ENCODE data around the gene ZNF638.

DNA sequence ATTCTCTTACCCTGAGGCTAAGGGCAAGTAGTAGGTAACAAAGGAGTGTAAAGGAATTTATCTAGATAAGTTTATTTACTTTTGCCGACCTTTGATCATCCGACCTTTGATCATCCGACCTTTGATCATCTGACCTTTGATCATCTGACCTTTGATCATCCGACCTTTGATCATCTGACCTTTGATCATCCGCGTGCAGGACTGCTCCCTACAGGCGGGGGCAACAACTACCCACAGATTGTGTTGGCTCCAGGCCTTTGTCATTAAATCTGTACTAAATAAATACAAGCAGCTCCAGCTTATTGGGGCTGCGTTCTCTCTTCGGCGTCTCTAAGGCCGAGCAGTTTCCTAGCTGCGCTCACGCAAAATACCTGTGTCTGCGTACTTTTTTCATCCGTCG, 56.6 kb downstream of the ZNF638 start:
- TF ChIP-seq, protein P1, sequence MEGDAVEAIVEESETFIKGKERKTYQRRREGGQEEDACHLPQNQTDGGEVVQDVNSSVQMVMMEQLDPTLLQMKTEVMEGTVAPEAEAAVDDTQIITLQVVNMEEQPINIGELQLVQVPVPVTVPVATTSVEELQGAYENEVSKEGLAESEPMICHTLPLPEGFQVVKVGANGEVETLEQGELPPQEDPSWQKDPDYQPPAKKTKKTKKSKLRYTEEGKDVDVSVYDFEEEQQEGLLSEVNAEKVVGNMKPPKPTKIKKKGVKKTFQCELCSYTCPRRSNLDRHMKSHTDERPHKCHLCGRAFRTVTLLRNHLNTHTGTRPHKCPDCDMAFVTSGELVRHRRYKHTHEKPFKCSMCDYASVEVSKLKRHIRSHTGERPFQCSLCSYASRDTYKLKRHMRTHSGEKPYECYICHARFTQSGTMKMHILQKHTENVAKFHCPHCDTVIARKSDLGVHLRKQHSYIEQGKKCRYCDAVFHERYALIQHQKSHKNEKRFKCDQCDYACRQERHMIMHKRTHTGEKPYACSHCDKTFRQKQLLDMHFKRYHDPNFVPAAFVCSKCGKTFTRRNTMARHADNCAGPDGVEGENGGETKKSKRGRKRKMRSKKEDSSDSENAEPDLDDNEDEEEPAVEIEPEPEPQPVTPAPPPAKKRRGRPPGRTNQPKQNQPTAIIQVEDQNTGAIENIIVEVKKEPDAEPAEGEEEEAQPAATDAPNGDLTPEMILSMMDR (IDR thresholded peaks at IDR 0.05) = no peak
- TF ChIP-seq POLR2AphosphoS5 (IDR thresholded peaks at IDR 0.05; ENCODE audit: low read depth, low read length) (no peak), RAD21 (IDR thresholded peaks at IDR 0.05; ENCODE audit: low read length) (no peak), MEF2A (IDR thresholded peaks at IDR 0.05; ENCODE audit: borderline replicate concordance, low read depth) (no peak), EP300 (IDR thresholded peaks at IDR 0.05; ENCODE audit: borderline replicate concordance in 1 of 2, low read depth in 1 of 2, low read length in 1 of 2) (no peak), GATA2 (CRISPR knock-in tag; IDR thresholded peaks at IDR 0.05) (no peak)
- TF ChIP-seq, protein P2, sequence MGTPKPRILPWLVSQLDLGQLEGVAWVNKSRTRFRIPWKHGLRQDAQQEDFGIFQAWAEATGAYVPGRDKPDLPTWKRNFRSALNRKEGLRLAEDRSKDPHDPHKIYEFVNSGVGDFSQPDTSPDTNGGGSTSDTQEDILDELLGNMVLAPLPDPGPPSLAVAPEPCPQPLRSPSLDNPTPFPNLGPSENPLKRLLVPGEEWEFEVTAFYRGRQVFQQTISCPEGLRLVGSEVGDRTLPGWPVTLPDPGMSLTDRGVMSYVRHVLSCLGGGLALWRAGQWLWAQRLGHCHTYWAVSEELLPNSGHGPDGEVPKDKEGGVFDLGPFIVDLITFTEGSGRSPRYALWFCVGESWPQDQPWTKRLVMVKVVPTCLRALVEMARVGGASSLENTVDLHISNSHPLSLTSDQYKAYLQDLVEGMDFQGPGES (IDR thresholded peaks at IDR 0.05; ENCODE audit: low read depth, low read length) = no peak
- TF ChIP-seq, protein P3, sequence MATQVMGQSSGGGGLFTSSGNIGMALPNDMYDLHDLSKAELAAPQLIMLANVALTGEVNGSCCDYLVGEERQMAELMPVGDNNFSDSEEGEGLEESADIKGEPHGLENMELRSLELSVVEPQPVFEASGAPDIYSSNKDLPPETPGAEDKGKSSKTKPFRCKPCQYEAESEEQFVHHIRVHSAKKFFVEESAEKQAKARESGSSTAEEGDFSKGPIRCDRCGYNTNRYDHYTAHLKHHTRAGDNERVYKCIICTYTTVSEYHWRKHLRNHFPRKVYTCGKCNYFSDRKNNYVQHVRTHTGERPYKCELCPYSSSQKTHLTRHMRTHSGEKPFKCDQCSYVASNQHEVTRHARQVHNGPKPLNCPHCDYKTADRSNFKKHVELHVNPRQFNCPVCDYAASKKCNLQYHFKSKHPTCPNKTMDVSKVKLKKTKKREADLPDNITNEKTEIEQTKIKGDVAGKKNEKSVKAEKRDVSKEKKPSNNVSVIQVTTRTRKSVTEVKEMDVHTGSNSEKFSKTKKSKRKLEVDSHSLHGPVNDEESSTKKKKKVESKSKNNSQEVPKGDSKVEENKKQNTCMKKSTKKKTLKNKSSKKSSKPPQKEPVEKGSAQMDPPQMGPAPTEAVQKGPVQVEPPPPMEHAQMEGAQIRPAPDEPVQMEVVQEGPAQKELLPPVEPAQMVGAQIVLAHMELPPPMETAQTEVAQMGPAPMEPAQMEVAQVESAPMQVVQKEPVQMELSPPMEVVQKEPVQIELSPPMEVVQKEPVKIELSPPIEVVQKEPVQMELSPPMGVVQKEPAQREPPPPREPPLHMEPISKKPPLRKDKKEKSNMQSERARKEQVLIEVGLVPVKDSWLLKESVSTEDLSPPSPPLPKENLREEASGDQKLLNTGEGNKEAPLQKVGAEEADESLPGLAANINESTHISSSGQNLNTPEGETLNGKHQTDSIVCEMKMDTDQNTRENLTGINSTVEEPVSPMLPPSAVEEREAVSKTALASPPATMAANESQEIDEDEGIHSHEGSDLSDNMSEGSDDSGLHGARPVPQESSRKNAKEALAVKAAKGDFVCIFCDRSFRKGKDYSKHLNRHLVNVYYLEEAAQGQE (IDR thresholded peaks at IDR 0.05; ENCODE audit: low read depth, low read length) = no peak
- TF ChIP-seq, protein P4, sequence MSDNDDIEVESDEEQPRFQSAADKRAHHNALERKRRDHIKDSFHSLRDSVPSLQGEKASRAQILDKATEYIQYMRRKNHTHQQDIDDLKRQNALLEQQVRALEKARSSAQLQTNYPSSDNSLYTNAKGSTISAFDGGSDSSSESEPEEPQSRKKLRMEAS (IDR thresholded peaks at IDR 0.05; ENCODE audit: low read depth) = no peak
